H9 (cell line): ENCODE data around the gene NLRC3. TPM values are rescaled to one million over a fixed set of nuclear protein-coding genes. Genes with fewer than 3 reads are reported as not detected.

Experiments used
- DNase-seq: peaks from one replicate; pipeline ENCODE4 v3.0.0-alpha.2; 2017
- H2AFZ ChIP-seq: one replicate; pipeline ENCODE4 v1.6.1; 2013; ENCODE audit warnings: mild to moderate bottlenecking, low read length, control low read depth, moderate library complexity
- H2AK5ac ChIP-seq: 2 replicates; pipeline ENCODE4 v1.6.1; 2013; ENCODE audit warnings: low read length, control low read depth, mixed read lengths; ENCODE audit not compliant: insufficient read length
- H2BK120ac ChIP-seq: one replicate; pipeline ENCODE4 v1.6.1; 2013; ENCODE audit warnings: low read depth, mild to moderate bottlenecking, low read length, control low read depth, inconsistent platforms; ENCODE audit not compliant: poor library complexity, severe bottlenecking
- H2BK12ac ChIP-seq: 2 replicates; pipeline ENCODE4 v1.6.1; 2013; ENCODE audit warnings: low read length, control low read depth, mixed read lengths, low read depth; ENCODE audit not compliant: insufficient read length
- H2BK15ac ChIP-seq: 2 replicates; pipeline ENCODE4 v1.6.1; 2013; ENCODE audit warnings: low read depth, low read length, control low read depth
- H2BK20ac ChIP-seq: one replicate; pipeline ENCODE4 v1.6.1; 2013; ENCODE audit warnings: low read depth, mild to moderate bottlenecking, low read length, control low read depth, inconsistent platforms; ENCODE audit not compliant: poor library complexity, severe bottlenecking
- H2BK5ac ChIP-seq: 2 replicates; pipeline ENCODE4 v1.6.1; 2013; ENCODE audit warnings: low read length, control low read depth, mixed read lengths; ENCODE audit not compliant: insufficient read length
- H3K14ac ChIP-seq: 2 replicates; pipeline ENCODE4 v1.6.1; 2013; ENCODE audit warnings: low read length, control low read depth; ENCODE audit not compliant: insufficient read depth
- H3K18ac ChIP-seq: 2 replicates; pipeline ENCODE4 v1.6.1; 2013; ENCODE audit warnings: low read depth, mild to moderate bottlenecking, mixed read lengths, low read length, control low read depth; ENCODE audit not compliant: insufficient read length
- H3K23ac ChIP-seq: 2 replicates; pipeline ENCODE4 v1.6.1; 2013; ENCODE audit warnings: low read length, control low read depth, mixed read lengths, low read depth; ENCODE audit not compliant: insufficient read length
- H3K23me2 ChIP-seq: 2 replicates; pipeline ENCODE4 v1.6.1; 2013; ENCODE audit warnings: low read depth, mild to moderate bottlenecking, mixed read lengths, low read length, control low read depth; ENCODE audit not compliant: insufficient read length, poor library complexity, severe bottlenecking
- H3K27ac ChIP-seq: 2 replicates; pipeline ENCODE4 v1.5.1; 2013; ENCODE audit warnings: low read length, control low read depth, mixed read lengths, low read depth; ENCODE audit not compliant: insufficient read length
- H3K27me3 ChIP-seq: 2 replicates; pipeline ENCODE4 v1.6.1; 2013; ENCODE audit warnings: low read length, control low read depth, inconsistent platforms; ENCODE audit not compliant: insufficient read depth
- H3K4ac ChIP-seq: 2 replicates; pipeline ENCODE4 v1.6.1; 2013; ENCODE audit warnings: low read depth, mild to moderate bottlenecking, control low read depth, inconsistent platforms, low read length, moderate library complexity
- H3K4me1 ChIP-seq: 2 replicates; pipeline ENCODE4 v1.6.1; 2013; ENCODE audit warnings: low read length, control low read depth, inconsistent platforms; ENCODE audit not compliant: insufficient read depth
- H3K4me2 ChIP-seq: 2 replicates; pipeline ENCODE4 v1.6.1; 2013; ENCODE audit warnings: low read length, control low read depth, mixed read lengths; ENCODE audit not compliant: insufficient read length, insufficient read depth
- H3K56ac ChIP-seq: 2 replicates; pipeline ENCODE4 v1.6.1; 2013; ENCODE audit warnings: low read depth, mild to moderate bottlenecking, mixed read lengths, low read length, control low read depth; ENCODE audit not compliant: insufficient read length
- H3K79me1 ChIP-seq: 2 replicates; pipeline ENCODE4 v1.6.1; 2013; ENCODE audit warnings: low read depth, mild to moderate bottlenecking, moderate library complexity, low read length, control low read depth, inconsistent platforms; ENCODE audit not compliant: insufficient read depth, poor library complexity, severe bottlenecking
- H3K79me2 ChIP-seq: 2 replicates; pipeline ENCODE4 v1.6.1; 2013; ENCODE audit warnings: low read length, control low read depth, inconsistent platforms; ENCODE audit not compliant: insufficient read depth
- H3K9ac ChIP-seq: 2 replicates; pipeline ENCODE4 v1.6.1; 2013; ENCODE audit warnings: low read length, control low read depth, mixed read lengths; ENCODE audit not compliant: insufficient read length; ENCODE audit errors: extremely low read depth
- H3K9me3 ChIP-seq: one replicate; pipeline ENCODE4 v1.6.1; 2013; ENCODE audit warnings: low read depth, low read length, inconsistent platforms; ENCODE audit not compliant: control insufficient read depth
- H3T11ph ChIP-seq: one replicate; pipeline ENCODE4 v1.6.1; 2013; ENCODE audit warnings: mild to moderate bottlenecking, low read length, control low read depth, inconsistent platforms
- H4K20me1 ChIP-seq: one replicate; pipeline ENCODE4 v1.6.1; 2013; ENCODE audit not compliant: control insufficient read depth, insufficient read length, insufficient read depth
- H4K5ac ChIP-seq: 2 replicates; pipeline ENCODE4 v1.6.1; 2013; ENCODE audit warnings: low read depth, mild to moderate bottlenecking, mixed read lengths, low read length, control low read depth; ENCODE audit not compliant: insufficient read length
- H4K8ac ChIP-seq: replicated peaks from 2 replicates; pipeline ENCODE4 v1.6.1; 2013; ENCODE audit warnings: low read length, control low read depth, mixed read lengths, low read depth; ENCODE audit not compliant: insufficient read length
- H4K91ac ChIP-seq: 2 replicates; pipeline ENCODE4 v1.6.1; 2013; ENCODE audit warnings: low read depth, mild to moderate bottlenecking, moderate library complexity, mixed read lengths, low read length, control low read depth; ENCODE audit not compliant: insufficient read length
- H3K27ac Mint-ChIP-seq, 3 experiments: 2 replicates in 2 of 3; 3 replicates in 1 of 3; pipeline ENCODE4 v1.8.0; 2020 to 2021; ENCODE audit warnings: mixed read lengths in 3 of 3, mild to moderate bottlenecking in 1 of 3, moderate library complexity in 1 of 3
- H3K27me3 Mint-ChIP-seq: 2 replicates; pipeline ENCODE4 v1.8.0; 2021; ENCODE audit warnings: low read depth, mild to moderate bottlenecking, moderate library complexity, mixed read lengths
- H3K36me3 Mint-ChIP-seq, 3 experiments: 2 replicates in 2 of 3; 3 replicates in 1 of 3; pipeline ENCODE4 v1.8.0; 2020 to 2021; ENCODE audit warnings: low read depth in 3 of 3, mixed read lengths in 3 of 3; ENCODE audit not compliant: insufficient read depth in 1 of 3
- H3K4me1 Mint-ChIP-seq, 2 experiments: 2 replicates each; pipeline ENCODE4 v1.8.0; 2020; ENCODE audit warnings: mixed read lengths in 2 of 2
- H3K4me3 Mint-ChIP-seq, 2 experiments: 2 replicates in 1 of 2; 3 replicates in 1 of 2; pipeline ENCODE4 v1.8.0; 2020 to 2021; ENCODE audit warnings: mild to moderate bottlenecking in 2 of 2, mixed read lengths in 2 of 2, moderate library complexity in 1 of 2
- H3K9me3 Mint-ChIP-seq, 2 experiments: 2 replicates in 1 of 2; 3 replicates in 1 of 2; pipeline ENCODE4 v1.8.0; 2020; ENCODE audit warnings: mild to moderate bottlenecking in 2 of 2, mixed read lengths in 2 of 2, moderate library complexity in 1 of 2
- WGBS: extraction: QIAGEN DNeasy Blood & Tissue Kit; methylation state at CpG from one replicate; pipeline ENCODE4 v1.1.7; 2013; ENCODE audit warnings: missing lambda C conversion rate, low lambda C conversion rate, mixed read lengths; ENCODE audit not compliant: insufficient read length; ENCODE audit errors: extremely low coverage; 5-methylcytosine and 5-hydroxymethylcytosine counted together
- total RNA-seq: library from RNA; stranded (reverse); gene quantifications from 2 replicates; pipeline ENCODE4 v1.2.1, GENCODE V29; 2021
- TF ChIP-seq, protein P1 (sequence below): fragments of 200-600 bp; sonication (generic); conservative IDR thresholded peaks from 3 replicates; pipeline ENCODE4 v1.8.0; 2021; ENCODE audit warnings: antibody characterized with exemption, mild to moderate bottlenecking

Gene NLRC3
- total RNA-seq, 1 experiment from 2014 or later: 0.44 TPM

DNA sequence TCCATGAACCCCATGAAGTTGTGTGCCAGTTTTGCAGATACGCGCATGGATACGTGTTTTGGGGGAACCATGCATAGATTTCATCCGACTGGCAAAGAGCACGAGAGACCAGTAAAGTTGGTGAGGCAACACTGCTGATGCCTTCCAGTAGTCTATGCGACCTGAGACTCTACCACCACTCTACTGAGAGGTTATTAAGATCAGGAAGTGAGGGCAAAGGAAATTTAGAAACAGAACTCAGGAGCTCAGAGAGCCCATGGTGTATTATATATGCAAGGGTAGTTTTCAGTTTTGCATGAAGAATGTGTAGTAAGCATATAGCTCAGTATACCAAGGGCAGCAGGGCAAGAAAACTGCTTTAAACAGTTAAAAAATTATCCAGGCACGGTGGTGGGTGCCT, 30.0 kb upstream of the NLRC3 start:
- H4K8ac ChIP-seq: no peak overlapping the region
- no peak overlapping the region for H3T11ph ChIP-seq
- no peak overlapping the region for H3K18ac ChIP-seq
- no peaks in the 10 kb centered on the region; the same call in 1 of the 2 replicates for H3K79me2 ChIP-seq
- no peaks in the 10 kb centered on the region for H3K27me3 ChIP-seq
- H3K4me1 Mint-ChIP-seq: peaks cover 12 to 13% of the 10 kb centered on the region in 2 experiments
- H4K5ac ChIP-seq: no peak overlapping the region
- no peak overlapping the region for H3K14ac ChIP-seq
- no peaks in the 10 kb centered on the region for H4K20me1 ChIP-seq
- no peak overlapping the region for H2AFZ ChIP-seq
- H3K4ac ChIP-seq: no peak overlapping the region
- H3K9ac ChIP-seq: no peak overlapping the region
- no peak overlapping the region for H2BK20ac ChIP-seq
- TF ChIP-seq, protein P1, sequence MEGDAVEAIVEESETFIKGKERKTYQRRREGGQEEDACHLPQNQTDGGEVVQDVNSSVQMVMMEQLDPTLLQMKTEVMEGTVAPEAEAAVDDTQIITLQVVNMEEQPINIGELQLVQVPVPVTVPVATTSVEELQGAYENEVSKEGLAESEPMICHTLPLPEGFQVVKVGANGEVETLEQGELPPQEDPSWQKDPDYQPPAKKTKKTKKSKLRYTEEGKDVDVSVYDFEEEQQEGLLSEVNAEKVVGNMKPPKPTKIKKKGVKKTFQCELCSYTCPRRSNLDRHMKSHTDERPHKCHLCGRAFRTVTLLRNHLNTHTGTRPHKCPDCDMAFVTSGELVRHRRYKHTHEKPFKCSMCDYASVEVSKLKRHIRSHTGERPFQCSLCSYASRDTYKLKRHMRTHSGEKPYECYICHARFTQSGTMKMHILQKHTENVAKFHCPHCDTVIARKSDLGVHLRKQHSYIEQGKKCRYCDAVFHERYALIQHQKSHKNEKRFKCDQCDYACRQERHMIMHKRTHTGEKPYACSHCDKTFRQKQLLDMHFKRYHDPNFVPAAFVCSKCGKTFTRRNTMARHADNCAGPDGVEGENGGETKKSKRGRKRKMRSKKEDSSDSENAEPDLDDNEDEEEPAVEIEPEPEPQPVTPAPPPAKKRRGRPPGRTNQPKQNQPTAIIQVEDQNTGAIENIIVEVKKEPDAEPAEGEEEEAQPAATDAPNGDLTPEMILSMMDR: no peak
- H3K27ac Mint-ChIP-seq: no peak overlapping the region; a peak in 1 of 7 replicates
- H3K79me1 ChIP-seq: no peaks in the 10 kb centered on the region
- H2AK5ac ChIP-seq: no peak overlapping the region
- no peaks in the 10 kb centered on the region for H3K27me3 Mint-ChIP-seq
- no peak overlapping the region for H3K56ac ChIP-seq
- no peaks in the 10 kb centered on the region for H3K4me1 ChIP-seq
- H4K91ac ChIP-seq: no peak overlapping the region
- no peak overlapping the region for H3K23ac ChIP-seq
- H3K4me2 ChIP-seq: no peak overlapping the region
- H2BK120ac ChIP-seq: no peak overlapping the region
- H2BK5ac ChIP-seq: no peak overlapping the region
- H3K36me3 Mint-ChIP-seq: peaks cover 17 to 39% (median 35%) of the 10 kb centered on the region in 3 experiments
- WGBS: no CpG with 5 or more reads among the region's 7 CpGs
- no peak overlapping the region for H2BK15ac ChIP-seq
- no peak overlapping the region for H3K27ac ChIP-seq
- H3K9me3 ChIP-seq: no peaks in the 10 kb centered on the region
- H3K4me3 Mint-ChIP-seq: no peak overlapping the region
- peaks cover 4% of the 10 kb centered on the region for H3K23me2 ChIP-seq
- no peak overlapping the region for H2BK12ac ChIP-seq
- no peaks in the 10 kb centered on the region for H3K9me3 Mint-ChIP-seq
- no peak for DNase-seq
